SK-N-SH (cell line): Measurements from ENCODE around the gene ASS1. TPM values are rescaled to one million over a fixed set of nuclear protein-coding genes. Genes with fewer than 3 reads are reported as not detected.

Experiments
- CTCF ChIA-PET: fragments of 300-600, 350-600 bp; formaldehyde crosslinking; extraction: SDS; loops from one replicate; lab custom pipeline; 2021; lab: Yijun Ruan, JAX
- POLR2A ChIA-PET: fragments of 350-600 bp; sonication (Branson Sonifier 250); formaldehyde crosslinking; extraction: SDS; loops from one replicate; lab custom pipeline; 2020; ENCODE audit warnings: antibody characterized with exemption, inconsistent platforms; lab: Yijun Ruan, JAX
- DNase-seq: peaks from one replicate; pipeline ENCODE4 v3.0.0; 2012
- H2AFZ ChIP-seq: fragments of 200-600 bp; sonication (generic); 2 replicates; pipeline ENCODE4 v1.8.1; 2016; ENCODE audit warnings: antibody characterized with exemption, mild to moderate bottlenecking, low read depth
- H3F3A ChIP-seq: fragments of 200-600 bp; sonication (generic); replicated peaks from 2 replicates; pipeline ENCODE3; 2016; ENCODE audit warnings: antibody characterized with exemption, mild to moderate bottlenecking; ENCODE audit not compliant: insufficient read depth
- H3K27ac ChIP-seq, 2 experiments: fragments of 200-500 bp in 1 of 2; fragments of 200-600 bp in 1 of 2; sonication (Bioruptor generic) in 1 of 2; sonication (generic), shearing (Covaris generic) in 1 of 2; 2 replicates each; pipeline versions ENCODE4 v1.5.1 to v1.6.1; 2014 to 2016; ENCODE audit warnings: low read depth in 2 of 2, inconsistent platforms in 1 of 2, low read length in 1 of 2, mild to moderate bottlenecking in 1 of 2, mixed read lengths in 1 of 2
- H3K27me3 ChIP-seq: fragments of 200-600 bp; sonication (generic), shearing (Covaris generic); 2 replicates; pipeline ENCODE4 v1.6.1; 2016; ENCODE audit warnings: mixed run types; ENCODE audit not compliant: insufficient read depth
- H3K36me3 ChIP-seq, 2 experiments: fragments of 200-500 bp in 1 of 2; fragments of 200-600 bp in 1 of 2; sonication (Bioruptor generic) in 1 of 2; sonication (generic) in 1 of 2; replicated peaks in 1 of 2; 2 replicates each; pipeline versions ENCODE3 to v1.5.1; 2014 to 2016; ENCODE audit warnings: low read length in 1 of 2, mild to moderate bottlenecking in 1 of 2; ENCODE audit not compliant: insufficient read depth in 2 of 2, control insufficient read depth in 1 of 2
- H3K4me1 ChIP-seq, 2 experiments: fragments of 200-500 bp in 1 of 2; fragments of 200-600 bp in 1 of 2; sonication (Bioruptor generic) in 1 of 2; sonication (generic), shearing (Covaris generic) in 1 of 2; 2 replicates each; pipeline versions ENCODE4 v1.5.1 to v1.6.1; 2014 to 2016; ENCODE audit warnings: low read depth in 1 of 2, low read length in 1 of 2, mixed run types in 1 of 2; ENCODE audit not compliant: insufficient read depth in 2 of 2, control insufficient read depth in 1 of 2
- H3K4me2 ChIP-seq: fragments of 200-600 bp; sonication (generic), shearing (Covaris generic); 2 replicates; pipeline ENCODE4 v1.6.1; 2017; ENCODE audit warnings: mixed run types
- H3K4me3 ChIP-seq, 2 experiments: fragments of 200-500 bp in 1 of 2; fragments of 200-600 bp in 1 of 2; sonication (Bioruptor generic) in 1 of 2; sonication (generic), shearing (Covaris generic) in 1 of 2; 2 replicates each; pipeline versions ENCODE4 v1.5.1 to v1.8.1; 2014 to 2016; ENCODE audit warnings: low read depth in 2 of 2, inconsistent platforms in 1 of 2, low read length in 1 of 2, mild to moderate bottlenecking in 1 of 2, mixed read lengths in 1 of 2, moderate library complexity in 1 of 2
- H3K79me2 ChIP-seq: fragments of 200-600 bp; sonication (generic); 2 replicates; pipeline ENCODE4 v1.8.1; 2017; ENCODE audit warnings: mild to moderate bottlenecking; ENCODE audit not compliant: insufficient read depth
- H3K9ac ChIP-seq: fragments of 200-600 bp; sonication (generic); 2 replicates; pipeline ENCODE4 v1.6.1; 2017; ENCODE audit warnings: mixed run types
- H3K9me2 ChIP-seq: fragments of 200-600 bp; sonication (generic); 2 replicates; pipeline ENCODE4 v1.6.1; 2017; ENCODE audit warnings: mixed run types
- H3K9me3 ChIP-seq: fragments of 200-600 bp; sonication (generic); 2 replicates; pipeline ENCODE4 v1.6.1; 2017; ENCODE audit warnings: mixed run types, mild to moderate bottlenecking, moderate library complexity
- H4K20me1 ChIP-seq: fragments of 200-600 bp; sonication (generic); 2 replicates; pipeline ENCODE4 v1.6.1; 2017; ENCODE audit warnings: mild to moderate bottlenecking, mixed run types; ENCODE audit not compliant: insufficient read depth
- CHD2 ChIP-seq: fragments of 150-350 bp; IDR thresholded peaks from 2 replicates; pipeline ENCODE4 v1.6.1; 2018; ENCODE audit warnings: low read length; ENCODE audit not compliant: partially characterized antibody
- ELF1 ChIP-seq: IDR thresholded peaks from 2 replicates; pipeline ENCODE4 v1.4.0; 2012
- EP300 ChIP-seq, 2 experiments: IDR thresholded peaks; 2 replicates each; pipeline versions ENCODE4 v1.4.0 to v1.6.1; 2012; ENCODE audit warnings: borderline replicate concordance in 1 of 2, low read depth in 1 of 2, low read length in 1 of 2
- FOSL2 ChIP-seq: IDR thresholded peaks from 2 replicates; pipeline ENCODE4 v1.4.0; 2012; ENCODE audit warnings: low read depth, mild to moderate bottlenecking, moderate library complexity, borderline replicate concordance
- FOXJ3 ChIP-seq: sonication (generic); formaldehyde crosslinking; IDR thresholded peaks from 2 replicates; pipeline ENCODE4 v1.5.1; 2020; ENCODE audit warnings: mild to moderate bottlenecking, missing genetic modification reagents
- GATA2 ChIP-seq: sonication (generic); formaldehyde crosslinking; IDR thresholded peaks from 2 replicates; pipeline ENCODE4 v1.5.0; 2020; ENCODE audit warnings: mild to moderate bottlenecking, missing genetic modification reagents
- JUND ChIP-seq: IDR thresholded peaks from 2 replicates; pipeline ENCODE4 v1.4.0; 2012
- MEF2A ChIP-seq: IDR thresholded peaks from 2 replicates; pipeline ENCODE4 v1.4.0; 2012; ENCODE audit warnings: low read depth, borderline replicate concordance
- NFIC ChIP-seq: IDR thresholded peaks from 2 replicates; pipeline ENCODE4 v1.4.0; 2012; ENCODE audit warnings: borderline replicate concordance
- POLR2AphosphoS5 ChIP-seq: IDR thresholded peaks from 2 replicates; pipeline ENCODE4 v1.6.1; 2012; ENCODE audit warnings: low read depth, low read length
- RAD21 ChIP-seq: IDR thresholded peaks from 2 replicates; pipeline ENCODE4 v1.6.1; 2012; ENCODE audit warnings: mild to moderate bottlenecking, low read length
- RCOR1 ChIP-seq: fragments of 150-350 bp; IDR thresholded peaks from 2 replicates; pipeline ENCODE4 v1.6.1; 2017; ENCODE audit warnings: antibody characterized with exemption, low read length
- RXRA ChIP-seq: IDR thresholded peaks from 2 replicates; pipeline ENCODE4 v1.4.0; 2012; ENCODE audit warnings: low read depth, mild to moderate bottlenecking, borderline replicate concordance
- SIN3A ChIP-seq: IDR thresholded peaks from 2 replicates; pipeline ENCODE4 v1.6.1; 2012; ENCODE audit warnings: low read depth, mild to moderate bottlenecking, low read length, moderate library complexity, borderline replicate concordance
- SMC3 ChIP-seq: IDR thresholded peaks from 2 replicates; pipeline ENCODE4 v1.6.1; 2012; ENCODE audit warnings: low read depth, low read length, improper control_type of control experiment
- TAF1 ChIP-seq: IDR thresholded peaks from 2 replicates; pipeline ENCODE4 v1.6.1; 2012; ENCODE audit warnings: low read depth, mild to moderate bottlenecking, low read length, moderate library complexity, borderline replicate concordance
- TCF12 ChIP-seq: IDR thresholded peaks from 2 replicates; pipeline ENCODE4 v1.4.0; 2012
- TEAD4 ChIP-seq: IDR thresholded peaks from 2 replicates; pipeline ENCODE4 v1.4.0; 2012; ENCODE audit warnings: mild to moderate bottlenecking, borderline replicate concordance; ENCODE audit not compliant: insufficient read depth
- WGBS: methylation state at CpG from one replicate; pipeline ENCODE4 v1.1.6; 2017; ENCODE audit warnings: low lambda C conversion rate; 5-methylcytosine and 5-hydroxymethylcytosine counted together
- polyA plus RNA-seq, 3 experiments: library from polyadenylated mRNA; depleted of rRNA; stranded (reverse); fragments of >200 nt; gene quantifications; 2 replicates each; pipeline ENCODE4 v1.2.3, GENCODE V29; 2012
- TF ChIP-seq, protein P1 (sequence below): fragments of 150-350 bp; IDR thresholded peaks from 2 replicates; pipeline ENCODE4 v1.6.1; 2016; ENCODE audit warnings: mild to moderate bottlenecking, low read depth, low read length

Gene ASS1
- 0.49 and 0.59 TPM in 2 replicates for polyA plus RNA-seq (2012; rRNA removed)
- 0.34 and 0.84 TPM in 2 replicates for polyA plus RNA-seq (2012; cell fraction: cytosol; rRNA removed)
- 0.29 TPM in 2 replicates for polyA plus RNA-seq (2012; cell fraction: nucleus; rRNA removed)

DNA sequence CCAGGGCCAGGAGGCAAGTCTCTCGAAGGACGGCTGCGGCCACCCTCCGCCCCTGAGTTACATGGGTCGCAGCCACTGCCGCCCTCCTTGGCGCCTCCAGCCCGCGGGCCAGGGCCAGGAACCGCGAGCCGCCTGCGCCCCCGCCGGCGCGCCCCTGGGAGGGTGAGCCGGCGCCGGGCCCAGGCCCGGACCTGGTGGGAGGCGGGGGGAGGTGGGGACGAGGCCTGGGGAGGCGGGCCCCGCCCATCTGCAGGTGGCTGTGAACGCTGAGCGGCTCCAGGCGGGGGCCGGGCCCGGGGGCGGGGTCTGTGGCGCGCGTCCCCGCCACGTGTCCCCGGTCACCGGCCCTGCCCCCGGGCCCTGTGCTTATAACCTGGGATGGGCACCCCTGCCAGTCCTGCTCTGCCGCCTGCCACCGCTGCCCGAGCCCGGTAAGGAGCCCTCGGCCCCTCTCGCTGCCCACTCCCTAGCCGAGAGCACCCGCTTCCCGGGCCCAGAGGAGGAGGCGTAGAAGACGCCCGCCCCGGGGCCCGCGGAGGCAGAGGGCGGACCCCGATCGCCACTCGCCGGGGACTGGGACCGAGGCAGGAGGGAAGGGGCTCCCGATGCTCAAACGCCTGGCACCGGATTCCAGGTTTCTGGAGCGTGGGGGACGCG lies at the start of gene ASS1:
ASS1 (plus strand) TSS at position 397 of the 657 bp plus-strand sequence. CDS start 7,268 bp downstream, outside the sequence.
- H3K9me3 ChIP-seq: no peaks in the 10 kb centered on the region
- CTCF ChIA-PET: interaction anchor here (1.4 kb wide), 1 partner anchor 9 kb away, joined by 3 read pairs; no protein-coding TSS in a partner anchor
- H4K20me1 ChIP-seq: no peaks in the 10 kb centered on the region
- no peak for DNase-seq
- TF ChIP-seq TAF1 (no peak), FOXJ3 (CRISPR knock-in tag) (no peak), CHD2 (no peak), ELF1 (no peak), TCF12 (no peak)
- TF ChIP-seq, all 33 proteins: peak for 0
- Histone ChIP-seq H3K9ac (no peak within 1 kb of the TSS), H3K36me3 (no peaks in the 10 kb centered on the region), H3K4me3 (no peak within 1 kb of the TSS), H3F3A (no peaks in the 10 kb centered on the region), H3K27me3 (no peaks in the 10 kb centered on the region), H3K4me1 (peaks cover 9 to 40% of the 10 kb centered on the region in 2 experiments; a peak in 2 of 4 replicates), H3K4me2 (no peak within 1 kb of the TSS), H3K79me2 (no peaks in the 10 kb centered on the region), H3K9me2 (no peaks in the 10 kb centered on the region), H2AFZ (no peak within 1 kb of the TSS), H3K27ac (peak within 1 kb of the TSS in 1 of 2 experiments; percentile 91; a peak in 2 of 4 replicates)
- 72% methylated on average over 17 of the region's 66 CpGs for WGBS
- POLR2A ChIA-PET: no interaction called here

DNA sequence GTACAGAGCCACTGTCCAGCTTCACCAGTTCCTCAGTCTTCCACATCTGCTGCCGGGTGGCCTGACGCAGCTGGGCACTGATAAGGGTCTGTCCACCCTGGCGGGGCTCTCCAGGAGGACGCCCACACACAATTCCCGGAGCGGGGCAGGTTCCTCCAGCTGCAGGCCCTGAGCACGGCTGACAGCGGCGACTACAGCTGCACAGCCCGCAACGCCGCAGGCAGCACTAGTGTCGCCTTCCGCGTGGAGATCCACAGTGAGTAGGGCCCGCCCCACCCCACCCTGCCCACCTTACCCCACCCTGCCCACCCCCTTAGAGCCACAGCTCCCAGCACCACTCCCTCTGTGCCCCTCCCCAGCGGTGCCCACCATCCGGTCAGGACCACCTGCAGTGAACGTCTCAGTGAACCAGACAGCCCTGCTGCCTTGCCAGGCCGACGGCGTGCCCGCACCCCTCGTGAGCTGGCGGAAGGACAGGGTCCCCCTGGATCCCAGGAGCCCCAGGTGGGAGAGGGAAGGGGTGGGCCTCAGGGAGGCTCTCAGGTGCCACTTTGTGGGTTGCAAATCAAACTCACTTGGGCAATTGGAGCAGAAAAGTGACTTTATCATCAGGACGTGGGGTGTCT lies 48.8 kb upstream of the ASS1 start:
- H3K4me1 ChIP-seq: peaks cover 0 to 16% of the 10 kb centered on the region in 2 experiments; a peak in 1 of 4 replicates
- no peak overlapping the region for H3K9ac ChIP-seq
- H4K20me1 ChIP-seq: no peaks in the 10 kb centered on the region
- H3K4me3 ChIP-seq: no peak overlapping the region
- TF ChIP-seq SIN3A (no peak), NFIC (no peak)
- H3K27ac ChIP-seq: no peak overlapping the region
- H3K9me3 ChIP-seq: no peaks in the 10 kb centered on the region
- no peak overlapping the region for H3K4me2 ChIP-seq
- no peak for DNase-seq
- no peaks in the 10 kb centered on the region for H3K36me3 ChIP-seq
- 93% methylated on average over 7 of the region's 26 CpGs for WGBS
- CTCF ChIA-PET: interaction anchor here (1.8 kb wide), 1 partner anchor 287 kb away, joined by 5 read pairs; no protein-coding TSS in a partner anchor
- no peak overlapping the region for H2AFZ ChIP-seq
- no peaks in the 10 kb centered on the region for H3K27me3 ChIP-seq
- no peaks in the 10 kb centered on the region for H3K79me2 ChIP-seq
- POLR2A ChIA-PET: no interaction called here
- no peaks in the 10 kb centered on the region for H3F3A ChIP-seq
- no peaks in the 10 kb centered on the region for H3K9me2 ChIP-seq

DNA sequence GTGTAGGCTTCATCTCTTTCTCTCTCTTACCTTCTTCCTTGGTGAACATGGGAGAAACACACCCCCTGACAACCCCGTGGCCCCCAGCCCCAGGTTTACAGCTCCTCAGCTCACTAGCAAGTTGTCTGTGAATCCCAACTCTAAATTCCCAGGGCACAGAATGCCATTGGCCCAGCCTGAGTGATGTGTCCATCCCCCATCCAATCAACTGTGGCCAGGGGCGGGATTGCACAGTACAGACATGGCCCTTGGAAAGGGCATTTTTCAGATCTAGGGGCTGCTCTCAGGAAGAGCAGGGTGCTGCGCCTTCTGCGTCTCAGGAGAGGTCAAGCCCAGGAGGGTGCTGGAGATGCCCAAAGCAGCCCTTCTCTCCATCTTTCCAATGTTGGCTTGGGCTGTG lies 48.2 kb upstream of the ASS1 start:
- ChIA-PET POLR2A (no interaction called here), CTCF (interaction anchor here (1.8 kb wide), 1 partner anchor 286 kb away, joined by 5 read pairs; no protein-coding TSS in a partner anchor)
- peak; percentile 62 for DNase-seq

More for the DNA sequence above, 48.2 kb upstream of the ASS1 start:
- TF ChIP-seq SMC3: no peak
- no peak for TF ChIP-seq RCOR1
- TF ChIP-seq POLR2AphosphoS5: no peak
- no peak for TF ChIP-seq RAD21
- TF ChIP-seq FOSL2: no peak
- TF ChIP-seq MEF2A: no peak
- TF ChIP-seq SIN3A: no peak
- TF ChIP-seq TCF12: no peak
- no peak for TF ChIP-seq JUND
- no peak for TF ChIP-seq TEAD4
- no peak for TF ChIP-seq GATA2
- TF ChIP-seq RXRA: no peak
- no peak for TF ChIP-seq EP300 (IDR thresholded peaks at IDR 0.05; ENCODE audit: borderline replicate concordance in 1 of 2, low read depth in 1 of 2, low read length in 1 of 2)
- TF ChIP-seq ELF1: no peak
- TF ChIP-seq, protein P1, sequence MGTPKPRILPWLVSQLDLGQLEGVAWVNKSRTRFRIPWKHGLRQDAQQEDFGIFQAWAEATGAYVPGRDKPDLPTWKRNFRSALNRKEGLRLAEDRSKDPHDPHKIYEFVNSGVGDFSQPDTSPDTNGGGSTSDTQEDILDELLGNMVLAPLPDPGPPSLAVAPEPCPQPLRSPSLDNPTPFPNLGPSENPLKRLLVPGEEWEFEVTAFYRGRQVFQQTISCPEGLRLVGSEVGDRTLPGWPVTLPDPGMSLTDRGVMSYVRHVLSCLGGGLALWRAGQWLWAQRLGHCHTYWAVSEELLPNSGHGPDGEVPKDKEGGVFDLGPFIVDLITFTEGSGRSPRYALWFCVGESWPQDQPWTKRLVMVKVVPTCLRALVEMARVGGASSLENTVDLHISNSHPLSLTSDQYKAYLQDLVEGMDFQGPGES: no peak
- WGBS: 51% methylated on average over 2 of the region's 4 CpGs
- Histone ChIP-seq H3K27me3 (no peaks in the 10 kb centered on the region), H3K4me3 (no peak overlapping the region), H3K4me1 (peaks cover 0 to 16% of the 10 kb centered on the region in 2 experiments; a peak in 1 of 4 replicates), H3K9me3 (no peaks in the 10 kb centered on the region), H3K27ac (no peak overlapping the region), H3K9me2 (no peaks in the 10 kb centered on the region), H3K79me2 (no peaks in the 10 kb centered on the region), H3F3A (no peaks in the 10 kb centered on the region), H4K20me1 (no peaks in the 10 kb centered on the region), H3K4me2 (no peak overlapping the region), H3K9ac (no peak overlapping the region), H3K36me3 (no peaks in the 10 kb centered on the region), H2AFZ (no peak overlapping the region)
